GM12878 (cell line): Measurements from ENCODE around the gene SPEM2. TPM values are rescaled to one million over a fixed set of nuclear protein-coding genes. Genes with fewer than 3 reads are reported as not detected.

Source experiments
- CTCF ChIP-seq, 3 experiments: IDR thresholded peaks in 2 of 3; conservative IDR thresholded peaks in 1 of 3; 2 replicates each; pipeline ENCODE4 v1.5.1; 2011; ENCODE audit warnings: low read depth in 3 of 3, low read length in 3 of 3, mild to moderate bottlenecking in 3 of 3, control low read depth in 2 of 3, moderate library complexity in 2 of 3, inconsistent platforms in 1 of 3, mixed read lengths in 1 of 3; ENCODE audit not compliant: control insufficient read depth in 2 of 3, insufficient read depth in 1 of 3; ENCODE audit errors: extremely low read depth in 1 of 3
- FOXK2 ChIP-seq: fragments of 450-650 bp; IDR thresholded peaks from 2 replicates; pipeline ENCODE4 v1.6.1; 2017; ENCODE audit warnings: mild to moderate bottlenecking, moderate library complexity
- NKRF ChIP-seq: fragments of 450-650 bp; conservative IDR thresholded peaks from 2 replicates; pipeline ENCODE4 v1.6.1; 2017; ENCODE audit warnings: mild to moderate bottlenecking, moderate library complexity
- PML ChIP-seq: IDR thresholded peaks from 2 replicates; pipeline ENCODE4 v1.6.1; 2012; ENCODE audit warnings: low read length, inconsistent platforms
- POU2F2 ChIP-seq: IDR thresholded peaks from 3 replicates; pipeline ENCODE4 v1.6.1; 2011; ENCODE audit warnings: low read depth, mild to moderate bottlenecking, low read length, borderline replicate concordance
- SREBF2 ChIP-seq: IDR thresholded peaks from 2 replicates; pipeline ENCODE4 v1.6.1; 2012; ENCODE audit warnings: mild to moderate bottlenecking, low read length
- YBX1 ChIP-seq: fragments of 450-650 bp; IDR thresholded peaks from 2 replicates; pipeline ENCODE4 v1.6.1; 2016; ENCODE audit warnings: antibody characterized with exemption
- ZBTB40 ChIP-seq: fragments of 450-650 bp; IDR thresholded peaks from 2 replicates; pipeline ENCODE4 v1.6.1; 2016; ENCODE audit warnings: mild to moderate bottlenecking, moderate library complexity, borderline replicate concordance
- ZNF687 ChIP-seq: fragments of 450-650 bp; IDR thresholded peaks from 2 replicates; pipeline ENCODE4 v1.6.1; 2017; ENCODE audit warnings: mild to moderate bottlenecking, moderate library complexity
- polyA plus RNA-seq, 11 experiments: library from polyadenylated mRNA; depleted of rRNA in 4 of 11; unstranded in 6 of 11; stranded (reverse) in 5 of 11; fragments of >200 nt; fragmentation: Nextera tagmentation in 4 of 11; fragmentation: Illumina TruSeq in 1 of 11; extraction: Ambion mirVana in 4 of 11; extraction: Trizol in 1 of 11; gene quantifications; 1 replicate in 1 of 11; 2 replicates in 10 of 11; pipeline versions ENCODE4 v1.2.1 to v1.2.3, GENCODE V29; 2011 to 2016; ENCODE audit warnings: inconsistent platforms in 2 of 11, missing spikeins in 2 of 11, low read depth in 1 of 11
- total RNA-seq, 4 experiments: library from RNA; depleted of rRNA in 3 of 4; stranded (reverse); fragments of >200 nt in 3 of 4; fragmentation: Illumina TruSeq in 1 of 4; extraction: Trizol in 1 of 4; gene quantifications; 2 replicates each; pipeline versions ENCODE4 v1.2.1 to v1.2.3, GENCODE V29; 2013 to 2021

The SPEM2 gene
- total and polyA plus RNA-seq, 10 of the 15 experiments (the other 5 are each of a cell fraction or from before 2014, with no cell fraction given), result not detected

GRCh38 chr17:7442142-7442541, 16.7 kb downstream of the SPEM2 start (continued):
- TF ChIP-seq CTCF (IDR thresholded peaks at IDR 0.05 in 2 of 3, conservative IDR thresholded peaks at IDR 0.05 in 1 of 3; ENCODE audit: control insufficient read depth in 2 of 3, extremely low read depth in 1 of 3, insufficient read depth in 1 of 3, low read depth in 3 of 3, low read length in 3 of 3) (no peak), ZNF687 (no peak), YBX1 (no peak), FOXK2 (no peak), NKRF (no peak), POU2F2 (no peak), SREBF2 (no peak), ZBTB40 (no peak), PML (no peak)
